ENCODE data around the gene FHOD3.

DNA sequence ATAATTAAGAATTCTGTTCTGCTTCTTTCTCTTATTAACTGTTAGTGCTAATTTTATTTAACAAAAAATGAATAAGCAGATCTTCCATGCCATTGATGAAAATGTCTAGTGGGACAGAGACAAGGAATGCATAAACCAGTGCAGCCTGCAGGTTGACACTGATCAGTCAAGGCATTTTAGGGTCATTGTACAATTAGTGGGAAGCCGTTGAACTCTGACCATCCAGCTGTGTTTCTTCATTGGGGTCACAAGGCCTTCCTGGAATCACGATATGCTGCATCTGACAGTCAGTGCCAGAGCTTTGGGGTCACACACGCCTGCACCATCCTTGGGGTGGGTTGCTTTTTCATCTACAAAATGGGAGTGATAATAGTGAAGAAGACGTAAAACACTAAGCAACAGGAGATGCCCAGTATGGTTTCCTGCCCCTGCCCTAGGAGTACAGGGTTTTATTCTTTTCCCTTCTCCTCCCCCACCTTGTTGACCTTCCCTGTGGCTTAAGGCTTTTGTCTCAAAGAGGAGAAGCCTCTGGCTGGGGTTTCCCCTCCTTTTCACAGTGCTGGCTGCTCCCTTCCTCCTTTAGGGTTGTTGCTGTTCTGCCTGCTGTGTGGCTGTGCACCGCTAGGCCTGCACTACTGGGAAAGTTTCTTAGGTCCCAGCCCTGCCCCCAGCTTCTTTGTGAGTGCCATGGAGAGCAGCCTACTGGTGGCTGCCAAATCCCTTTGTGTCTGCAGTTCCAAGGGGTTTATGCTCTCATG lies 285.7 kb downstream of the FHOD3 start:
- TF ChIP-seq, protein P1, sequence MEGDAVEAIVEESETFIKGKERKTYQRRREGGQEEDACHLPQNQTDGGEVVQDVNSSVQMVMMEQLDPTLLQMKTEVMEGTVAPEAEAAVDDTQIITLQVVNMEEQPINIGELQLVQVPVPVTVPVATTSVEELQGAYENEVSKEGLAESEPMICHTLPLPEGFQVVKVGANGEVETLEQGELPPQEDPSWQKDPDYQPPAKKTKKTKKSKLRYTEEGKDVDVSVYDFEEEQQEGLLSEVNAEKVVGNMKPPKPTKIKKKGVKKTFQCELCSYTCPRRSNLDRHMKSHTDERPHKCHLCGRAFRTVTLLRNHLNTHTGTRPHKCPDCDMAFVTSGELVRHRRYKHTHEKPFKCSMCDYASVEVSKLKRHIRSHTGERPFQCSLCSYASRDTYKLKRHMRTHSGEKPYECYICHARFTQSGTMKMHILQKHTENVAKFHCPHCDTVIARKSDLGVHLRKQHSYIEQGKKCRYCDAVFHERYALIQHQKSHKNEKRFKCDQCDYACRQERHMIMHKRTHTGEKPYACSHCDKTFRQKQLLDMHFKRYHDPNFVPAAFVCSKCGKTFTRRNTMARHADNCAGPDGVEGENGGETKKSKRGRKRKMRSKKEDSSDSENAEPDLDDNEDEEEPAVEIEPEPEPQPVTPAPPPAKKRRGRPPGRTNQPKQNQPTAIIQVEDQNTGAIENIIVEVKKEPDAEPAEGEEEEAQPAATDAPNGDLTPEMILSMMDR (conservative IDR thresholded peaks at IDR 0.05; ENCODE audit: low read depth, low read length) = no peak
- TF ChIP-seq EZH2 (IDR thresholded peaks at IDR 0.05; ENCODE audit: borderline replicate concordance, low read depth, low read length, poor library complexity, severe bottlenecking) = no peak

All from A673 (cell line).